GOT3 (cell line): ENCODE measurements around the gene PDE4D.

Experiments
- DNase-seq: peaks from one replicate; lab custom pipeline; 2025; ENCODE audit warnings: mixed read lengths; lab: John Stamatoyannopoulos, UW

The PDE4D gene

DNA sequence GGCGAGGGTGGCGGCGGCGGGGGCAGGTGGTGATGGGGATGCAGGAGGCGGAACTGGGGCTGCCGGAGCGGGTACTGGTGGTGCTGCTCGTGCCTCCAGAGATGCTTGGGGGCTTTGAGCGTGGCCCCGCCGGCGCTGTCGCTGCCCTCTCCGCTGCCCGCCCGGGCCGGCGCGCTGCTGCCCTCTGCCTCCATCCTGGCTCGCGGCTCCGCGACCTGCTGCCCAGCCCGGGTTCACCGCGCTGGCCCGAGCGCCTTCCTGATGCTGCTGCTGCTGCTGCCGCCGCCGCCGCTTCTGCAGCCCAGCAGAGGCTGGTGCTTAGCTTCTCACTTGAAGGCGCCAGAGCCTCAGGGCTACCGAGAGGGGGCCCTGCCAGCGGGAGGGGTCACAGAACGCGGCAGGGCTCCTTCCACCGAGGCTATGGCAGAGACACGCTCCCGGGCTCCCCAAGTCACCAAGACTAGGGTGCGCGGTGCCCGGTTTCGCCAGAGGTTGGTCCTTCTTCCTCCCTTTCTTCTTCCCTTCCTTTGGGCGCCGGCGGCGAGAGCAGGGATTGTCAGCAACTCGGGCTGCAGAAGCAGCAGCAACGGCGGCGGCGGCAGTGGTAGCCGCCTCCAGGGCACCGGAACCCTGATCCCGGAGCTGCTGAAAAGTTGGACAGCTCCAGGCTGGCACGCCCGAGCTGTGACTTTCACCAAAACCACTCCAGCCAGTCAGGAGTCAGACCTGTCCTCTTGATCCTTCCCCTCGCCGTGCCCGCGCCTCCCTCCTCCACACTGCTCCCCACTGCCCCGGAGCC is at the start of gene PDE4D:
PDE4D (minus strand) TSS at position 298 of the 799 bp plus-strand sequence.
- DNase-seq: no peak

DNA sequence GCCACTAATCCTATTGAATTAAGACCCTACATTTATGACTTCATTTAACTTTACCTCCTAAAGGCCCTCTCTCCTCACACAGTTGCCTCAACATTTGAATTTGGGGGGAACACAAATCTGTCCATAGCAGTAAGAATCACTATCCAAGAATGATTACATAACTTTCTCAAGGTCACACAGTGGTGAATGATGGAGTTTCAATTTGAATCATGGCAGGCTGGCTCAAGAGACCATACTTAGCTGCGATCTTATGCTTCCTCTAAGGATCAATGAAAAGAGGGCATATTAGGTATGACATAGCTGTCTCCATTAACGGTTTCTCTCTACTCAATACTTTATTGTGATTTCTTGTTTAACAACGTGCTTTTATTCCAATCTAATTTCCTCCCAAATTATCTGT is 44.1 kb upstream of the PDE4D start:
- no peak for DNase-seq

DNA sequence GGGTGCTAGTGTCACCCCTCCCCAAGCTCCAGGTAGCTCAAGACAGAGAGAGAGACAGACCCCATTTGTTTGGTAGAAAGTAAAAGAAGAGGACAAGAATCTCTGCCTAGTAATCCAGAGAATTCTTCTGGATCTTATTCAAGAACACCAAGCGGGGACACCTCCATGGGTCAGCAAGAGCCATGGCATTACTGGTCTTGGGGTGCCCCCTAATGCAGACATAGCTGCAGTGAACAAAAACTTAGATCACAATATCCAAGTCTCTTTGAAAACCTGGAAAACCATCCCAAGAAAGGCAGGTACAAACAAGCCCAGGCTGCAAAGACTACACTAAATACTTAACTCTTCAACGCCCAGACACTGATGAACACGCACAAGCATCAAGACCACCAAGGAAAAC is 29.9 kb upstream of the PDE4D start:
- DNase-seq: no peak

DNA sequence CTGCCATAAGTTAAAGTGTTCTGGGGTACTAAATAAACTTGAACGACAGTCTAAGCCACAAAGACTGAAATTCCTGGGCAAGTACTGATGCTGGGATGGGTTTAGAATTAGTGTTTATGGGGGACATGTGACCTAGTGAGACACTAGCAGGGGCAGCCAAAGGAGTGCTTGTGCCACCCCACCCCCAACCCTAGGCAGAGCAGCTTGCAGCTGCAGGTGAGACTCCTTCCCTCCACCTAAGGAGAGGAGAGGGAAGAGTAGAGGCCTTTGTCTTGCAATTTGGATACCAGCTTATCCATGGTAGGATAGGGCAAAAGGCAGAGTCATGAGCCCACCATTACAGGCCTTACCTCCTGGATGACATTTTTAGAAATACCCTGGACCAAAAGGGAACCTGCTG is 28.7 kb upstream of the PDE4D start:
- DNase-seq: no peak

DNA sequence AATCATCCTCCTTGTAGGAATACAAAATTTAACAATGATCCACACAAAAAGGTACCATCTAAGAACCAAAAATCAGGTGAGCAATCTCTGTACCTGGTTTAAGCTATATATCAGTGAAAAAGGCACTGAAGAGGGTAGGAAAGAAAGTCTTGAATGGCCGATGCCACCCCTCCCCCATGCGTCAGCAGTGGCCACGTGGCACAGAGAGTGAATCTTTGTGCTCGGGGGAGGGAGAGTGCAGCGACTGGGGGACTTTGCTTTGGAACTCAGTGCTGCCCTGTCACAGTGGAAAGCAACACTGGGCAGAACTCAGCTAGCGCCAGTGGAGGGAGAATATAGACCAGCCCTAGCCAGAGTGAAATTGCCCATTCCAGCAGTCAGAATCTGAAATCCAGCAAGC is 28.3 kb upstream of the PDE4D start:
- DNase-seq: no peak

DNA sequence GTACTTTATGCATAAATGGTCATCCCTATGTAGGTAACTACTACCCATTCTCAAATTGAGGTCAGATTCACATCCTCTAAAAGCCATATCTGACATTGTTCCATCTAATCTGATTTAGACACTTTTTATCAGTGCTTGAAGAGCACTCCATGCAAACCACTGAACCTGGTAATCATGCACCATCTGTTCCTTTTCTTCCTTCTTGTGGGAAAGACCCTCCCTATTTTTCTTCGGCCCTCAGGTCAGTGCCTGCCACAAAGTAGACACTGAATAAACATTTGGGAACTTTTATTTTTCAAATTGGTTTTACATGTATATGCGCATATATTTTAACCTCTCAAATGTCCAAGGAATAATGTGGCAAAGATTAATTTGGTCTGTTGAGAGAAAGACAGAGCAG is 26.0 kb upstream of the PDE4D start:
- DNase-seq: no peak

DNA sequence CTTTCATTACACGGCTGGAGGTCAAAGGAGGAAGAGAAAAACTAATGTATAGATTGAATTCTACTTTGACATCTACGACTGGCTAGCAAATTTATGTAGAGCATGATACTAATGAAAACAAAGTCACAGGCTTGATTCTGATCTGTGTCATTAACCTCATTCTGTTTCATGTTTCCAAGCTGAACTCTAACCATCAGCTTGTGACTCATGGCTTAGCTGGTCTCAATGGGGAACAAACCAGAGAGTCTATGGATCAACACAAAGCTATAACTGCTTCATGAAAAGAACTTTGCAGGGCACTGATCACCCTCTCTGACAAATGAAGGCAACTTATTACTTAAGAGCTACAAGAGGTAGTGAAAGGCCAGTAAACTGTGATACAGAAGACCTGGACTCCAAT is 23.6 kb upstream of the PDE4D start:
- DNase-seq: no peak

DNA sequence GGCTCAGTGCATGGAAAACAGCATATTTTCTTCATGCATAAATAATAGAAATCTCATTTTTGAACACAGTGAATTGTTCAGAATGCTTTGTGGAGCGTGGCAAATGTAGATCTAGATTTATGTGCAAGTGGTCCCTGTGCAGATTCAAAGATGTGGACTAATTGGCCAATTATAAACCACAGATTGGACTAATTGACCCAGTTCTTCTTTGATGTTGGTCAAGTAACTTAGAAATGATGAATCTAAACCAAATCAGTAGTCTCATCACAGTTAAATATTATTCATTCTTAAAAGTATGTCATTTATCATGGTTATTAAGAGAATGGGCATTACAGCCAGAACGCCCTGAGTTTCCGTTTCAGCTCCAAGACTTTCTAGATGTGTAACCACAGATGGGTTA is 11.7 kb upstream of the PDE4D start:
- no peak for DNase-seq

DNA sequence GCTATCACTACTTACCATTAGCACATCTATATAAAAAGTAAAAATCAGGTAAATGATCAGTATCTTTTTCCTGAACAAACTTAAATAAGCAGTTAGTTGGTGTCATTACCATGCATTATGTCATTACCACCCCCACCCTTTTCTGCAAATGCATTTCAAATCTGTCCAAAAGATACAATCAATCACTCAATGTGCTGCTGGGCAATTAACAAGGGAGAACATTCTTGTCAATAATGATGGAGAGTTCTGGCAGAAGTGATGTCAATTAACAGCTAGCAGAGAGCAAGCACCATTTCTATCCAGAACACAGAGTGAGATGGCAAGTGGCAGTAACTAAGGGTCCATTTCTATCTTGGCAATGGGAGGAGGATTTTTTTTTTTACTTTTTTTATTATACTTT is 3.5 kb upstream of the PDE4D start:
- DNase-seq: no peak

DNA sequence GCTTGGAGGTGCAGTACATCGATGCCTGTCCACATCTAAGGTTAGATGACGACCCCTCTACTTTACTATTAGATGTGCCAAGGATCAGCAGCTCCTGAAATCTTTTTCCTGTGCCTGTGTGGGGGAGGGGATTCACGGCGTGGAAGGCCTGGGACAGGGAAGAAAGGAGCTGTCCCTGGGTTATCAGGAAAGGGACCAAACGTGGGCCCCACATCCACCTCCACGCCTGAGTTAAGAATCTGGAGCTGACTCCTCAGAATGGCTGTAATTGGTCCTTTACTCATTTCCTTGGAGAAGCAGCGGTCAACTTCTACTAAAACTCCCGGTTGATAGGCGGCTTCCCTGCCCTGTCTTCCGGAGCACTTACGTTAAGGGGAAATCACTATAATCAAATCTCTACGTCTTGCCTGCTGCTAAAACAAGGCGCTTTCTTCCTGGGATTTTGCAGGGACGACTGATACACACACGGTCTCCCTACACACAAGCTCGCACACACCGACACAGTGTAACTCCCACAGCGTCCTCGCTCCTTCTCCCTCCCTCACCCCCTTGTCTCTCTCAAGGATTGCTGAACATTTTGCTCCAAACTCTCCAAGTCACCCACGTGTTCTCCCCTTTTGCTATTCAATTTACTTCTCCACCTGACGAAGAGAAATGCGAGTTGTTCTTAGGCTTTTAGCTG is 1.4 kb downstream of the PDE4D start:
- DNase-seq: no peak

DNA sequence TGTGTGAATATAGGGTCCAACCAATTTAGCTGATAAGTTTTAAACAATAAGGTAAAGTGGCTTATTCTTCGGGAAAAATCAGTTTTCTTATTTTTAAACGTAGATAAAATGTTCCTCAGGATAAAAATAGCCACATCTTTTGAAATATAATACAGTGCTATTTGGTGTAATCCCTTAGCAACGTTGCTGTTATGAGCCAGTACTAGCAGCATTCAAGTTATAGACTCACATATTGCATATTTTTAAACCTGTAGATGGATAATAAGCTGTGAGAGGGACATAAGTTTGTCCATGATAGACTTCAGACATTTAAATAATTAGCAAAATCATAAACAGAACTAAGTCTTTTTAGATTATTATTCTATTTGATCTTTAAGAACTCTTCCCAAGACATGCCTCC is 6.3 kb downstream of the PDE4D start:
- DNase-seq: no peak

DNA sequence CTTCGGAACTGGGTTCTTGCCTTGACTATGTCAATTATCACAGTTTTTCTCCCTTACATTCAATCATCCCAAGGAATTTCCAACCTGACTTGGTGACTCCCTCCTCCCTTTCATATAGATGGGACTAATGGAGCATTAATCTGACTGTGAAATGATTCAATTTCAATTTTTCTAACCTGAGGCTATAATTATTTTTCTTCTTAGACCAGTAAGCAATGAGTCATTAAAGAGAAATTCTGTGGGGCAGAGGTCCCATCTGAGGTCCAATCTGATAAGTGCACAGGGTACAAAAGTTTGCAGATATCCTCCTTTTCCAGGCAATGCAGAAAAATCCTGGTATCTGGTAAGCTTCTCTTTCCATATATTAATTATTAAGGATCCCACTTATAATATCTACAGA is 18.9 kb downstream of the PDE4D start:
- no peak for DNase-seq

DNA sequence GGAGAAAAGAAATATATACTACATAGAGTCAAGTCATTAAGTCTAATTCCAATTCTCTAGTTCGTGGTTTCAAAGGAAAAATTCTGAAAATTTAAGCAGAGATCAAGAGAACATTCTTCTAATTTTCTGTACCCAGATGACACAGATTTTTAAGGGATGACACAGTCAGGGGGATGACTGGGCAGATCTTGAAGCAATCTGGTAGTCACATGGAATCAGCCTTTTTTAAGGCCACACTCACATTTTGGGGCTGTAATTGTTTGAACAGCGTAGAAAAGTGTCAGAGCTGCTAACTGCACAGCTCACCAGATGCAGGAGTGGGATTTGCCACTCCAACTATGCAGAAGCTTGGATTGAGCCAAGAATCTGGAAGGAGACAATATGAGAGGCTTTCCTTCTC is 20.4 kb downstream of the PDE4D start:
- DNase-seq: no peak

DNA sequence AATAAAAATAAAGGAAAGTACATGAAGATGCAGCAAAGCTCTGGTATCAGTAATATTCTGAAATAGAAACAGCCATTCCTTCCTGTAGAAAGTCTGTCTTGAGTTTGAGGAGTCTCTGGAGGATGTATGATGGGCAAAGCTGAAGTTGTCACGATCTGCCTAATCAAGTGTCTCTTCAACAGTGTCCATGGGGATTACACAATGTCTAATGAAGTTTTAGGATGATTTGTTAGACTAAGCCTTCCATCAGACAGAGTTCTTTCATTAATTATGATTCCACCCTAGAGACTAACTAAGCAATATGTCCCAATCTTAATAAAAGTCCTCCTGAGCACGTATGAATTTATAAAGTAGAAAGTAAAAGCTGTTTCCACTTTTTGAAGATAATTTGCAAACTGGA is 26.9 kb downstream of the PDE4D start:
- no peak for DNase-seq

DNA sequence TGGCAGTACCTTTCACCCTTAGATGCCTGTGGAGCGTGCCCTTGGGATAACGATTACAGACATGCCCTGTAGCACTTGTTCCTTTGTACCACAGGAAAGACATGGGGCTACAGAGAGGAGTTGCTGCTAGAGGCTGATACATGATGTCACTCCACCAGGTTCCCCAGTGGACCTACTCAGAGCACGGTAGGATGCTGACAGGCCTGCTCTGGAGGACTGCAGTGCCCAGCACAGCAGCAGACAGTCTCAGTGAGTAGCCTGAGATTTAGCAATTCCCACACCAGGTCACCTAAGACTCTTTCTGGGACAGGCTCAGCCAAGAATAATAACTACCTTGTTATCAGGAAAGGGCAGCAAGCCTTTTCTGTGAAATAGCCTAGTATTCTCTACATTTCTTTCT is 28.8 kb downstream of the PDE4D start:
- no peak for DNase-seq

DNA sequence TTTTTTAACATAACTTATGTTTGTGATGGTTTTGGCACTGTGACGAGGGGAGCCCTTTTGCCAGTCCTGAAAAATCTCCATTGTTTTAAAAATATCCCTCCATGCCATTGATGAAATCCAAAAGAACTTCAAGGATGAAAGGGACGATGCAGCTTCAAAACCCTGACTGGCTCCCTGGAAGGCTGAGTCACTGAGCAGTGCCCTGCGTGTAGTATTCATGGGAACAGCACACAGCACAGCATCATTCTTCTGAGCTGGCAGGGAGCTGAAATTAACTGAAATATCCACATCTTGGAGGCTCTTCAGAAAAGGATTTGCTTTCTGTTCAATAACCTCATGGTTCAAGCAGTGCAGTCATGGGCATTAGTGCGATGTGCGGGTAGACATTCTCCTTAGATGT is 29.7 kb downstream of the PDE4D start:
- DNase-seq: no peak

DNA sequence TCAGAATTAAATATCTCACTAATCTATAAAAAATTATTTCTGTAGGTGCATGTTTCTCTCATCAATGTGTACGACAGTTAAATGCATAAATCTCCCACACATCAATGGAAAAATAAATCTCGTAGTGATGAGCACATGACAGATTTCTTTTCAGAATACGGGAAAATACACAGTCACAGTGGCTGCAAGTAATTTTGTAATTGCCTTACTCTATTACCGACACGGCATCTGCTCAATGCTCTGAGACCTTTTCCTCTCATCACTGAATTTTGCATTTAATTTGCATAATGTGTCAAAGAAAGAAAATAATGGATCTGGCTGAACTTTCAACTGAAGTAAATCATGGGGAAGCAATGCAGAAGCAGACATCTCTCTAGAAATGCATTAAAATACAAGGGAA is 37.2 kb downstream of the PDE4D start:
- no peak for DNase-seq

DNA sequence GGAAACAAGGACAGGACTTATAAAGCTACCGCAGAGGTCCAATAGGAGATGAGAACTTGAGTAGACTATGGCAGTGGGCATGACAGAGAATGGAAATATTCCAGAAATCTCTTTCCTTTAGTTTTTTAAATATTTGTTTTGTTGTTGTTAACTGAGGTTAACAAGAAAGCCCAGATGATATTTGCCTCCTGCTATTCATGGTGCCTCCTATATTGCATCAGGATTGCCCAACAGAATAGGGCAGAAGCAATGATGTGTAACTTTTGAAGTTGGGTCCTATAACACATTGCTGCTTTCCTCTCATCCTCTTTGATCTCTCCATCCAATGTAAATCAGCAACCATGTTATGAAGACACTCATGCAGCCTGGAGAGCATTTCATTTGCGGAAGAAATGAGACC is 42.8 kb downstream of the PDE4D start:
- no peak for DNase-seq

DNA sequence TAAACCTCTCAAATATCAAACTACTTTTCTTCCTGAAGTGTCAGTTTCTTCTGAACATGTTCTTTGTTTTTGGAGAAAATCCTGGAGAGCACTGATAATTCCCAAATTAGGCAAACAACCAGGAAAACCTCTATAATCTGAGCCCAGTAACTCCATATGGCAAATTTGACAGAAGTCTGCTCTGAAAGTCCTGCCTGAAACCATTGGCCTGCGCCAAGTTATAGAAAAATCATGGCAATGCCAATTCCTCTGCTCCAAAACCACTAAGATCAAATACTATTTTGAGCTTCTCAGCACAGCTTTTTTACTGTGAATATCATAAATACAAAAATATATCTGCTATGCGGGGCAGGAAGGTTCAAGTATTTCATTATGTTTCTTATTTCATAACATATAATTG is 45.9 kb downstream of the PDE4D start:
- DNase-seq: no peak

DNA sequence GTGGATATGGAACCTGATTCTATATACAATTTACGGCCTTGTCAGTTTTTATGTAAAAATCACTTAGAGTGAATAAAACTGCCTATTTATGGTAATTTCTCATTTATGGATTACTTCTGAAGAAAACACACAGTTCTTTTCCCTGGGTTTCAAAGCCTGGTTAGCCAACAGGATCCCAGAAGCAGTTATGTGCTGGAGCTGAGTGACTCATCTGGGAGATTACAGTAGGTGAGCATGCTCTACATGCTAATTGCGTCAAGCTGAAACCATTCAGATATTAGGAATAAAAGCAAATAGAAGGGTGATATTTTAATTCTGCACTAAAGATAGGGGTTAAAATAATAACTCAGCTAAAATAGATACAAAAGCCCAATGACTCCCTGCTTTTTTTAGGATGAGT is 47.8 kb downstream of the PDE4D start:
- no peak for DNase-seq

DNA sequence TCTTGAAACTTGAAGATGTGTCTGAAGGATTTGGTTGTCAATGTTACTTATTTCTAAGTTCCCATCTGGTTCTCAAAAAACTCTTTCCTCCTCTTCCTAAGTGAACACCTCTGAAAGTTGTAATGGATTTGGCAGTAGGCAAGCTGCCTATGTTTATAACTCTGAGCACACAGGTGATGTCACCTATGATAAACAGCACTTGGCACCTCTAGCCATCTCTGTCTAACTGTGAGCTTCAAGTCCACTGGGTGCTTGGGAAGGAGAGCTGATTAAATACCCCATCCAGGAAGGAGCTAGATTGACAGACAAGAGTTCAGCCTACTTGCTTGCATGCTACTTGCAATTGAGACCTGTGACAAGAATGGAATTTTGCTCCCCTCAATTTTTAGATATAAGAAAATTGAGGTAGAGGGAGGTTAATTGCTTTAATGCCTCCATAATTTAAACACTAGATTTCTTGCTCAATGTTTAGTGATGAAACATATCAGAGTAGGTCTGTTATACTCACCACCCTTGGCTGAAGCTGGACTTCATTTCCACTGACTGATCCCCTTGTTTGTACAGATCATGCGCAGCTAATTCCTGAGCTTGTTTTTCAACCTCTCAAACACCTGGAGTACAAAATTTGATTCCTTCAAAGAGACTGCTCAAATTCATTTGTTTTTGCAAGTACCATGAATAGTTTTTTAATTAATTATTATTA is 49.9 kb downstream of the PDE4D start:
- no peak for DNase-seq

DNA sequence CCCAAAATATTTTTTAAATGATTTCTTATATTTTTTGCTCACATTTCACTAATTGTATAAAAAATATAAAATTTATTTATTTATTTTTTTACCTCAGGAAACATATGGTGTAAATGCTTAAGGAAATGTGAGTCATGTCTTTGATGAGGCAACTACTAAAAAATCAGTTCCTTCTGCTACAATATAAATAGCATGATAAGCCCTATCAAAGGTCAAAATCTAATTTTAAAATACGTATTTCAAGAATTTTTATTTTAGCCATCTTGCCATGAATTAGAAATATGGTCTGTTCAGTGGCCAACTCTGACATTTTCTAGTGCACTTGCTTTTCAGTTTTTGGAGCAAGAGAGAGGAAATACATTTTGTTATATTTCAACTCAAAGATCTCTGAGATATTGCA is 50.5 kb downstream of the PDE4D start:
- no peak for DNase-seq

DNA sequence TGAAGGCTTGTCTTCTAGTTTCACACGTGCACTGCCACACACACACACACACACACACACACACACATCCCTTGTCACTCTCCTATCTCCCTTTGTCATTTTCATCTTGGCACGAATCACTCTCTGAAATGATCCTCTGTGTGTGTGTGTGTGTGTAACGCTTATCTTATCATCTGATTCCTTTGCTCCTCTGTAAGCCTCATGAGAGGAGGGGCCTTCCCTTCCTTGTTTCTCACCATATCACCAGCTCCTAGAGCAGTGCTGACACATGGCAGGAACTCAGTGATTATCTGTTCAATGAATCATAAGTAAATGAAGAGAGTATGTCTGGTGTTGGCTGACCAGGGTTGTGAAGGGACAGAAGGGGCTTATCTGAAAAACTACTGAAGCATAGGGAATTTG is 53.3 kb downstream of the PDE4D start:
- DNase-seq: no peak
